NOMO-1 treated with DMSO at 0.1 percent for 48 hours (cell line): ENCODE data around the gene AOAH.

Experiments used
- DNase-seq: peaks from one replicate; lab custom pipeline; 2025; ENCODE audit not compliant: unreplicated experiment; lab: John Stamatoyannopoulos, UW

The AOAH gene

DNA sequence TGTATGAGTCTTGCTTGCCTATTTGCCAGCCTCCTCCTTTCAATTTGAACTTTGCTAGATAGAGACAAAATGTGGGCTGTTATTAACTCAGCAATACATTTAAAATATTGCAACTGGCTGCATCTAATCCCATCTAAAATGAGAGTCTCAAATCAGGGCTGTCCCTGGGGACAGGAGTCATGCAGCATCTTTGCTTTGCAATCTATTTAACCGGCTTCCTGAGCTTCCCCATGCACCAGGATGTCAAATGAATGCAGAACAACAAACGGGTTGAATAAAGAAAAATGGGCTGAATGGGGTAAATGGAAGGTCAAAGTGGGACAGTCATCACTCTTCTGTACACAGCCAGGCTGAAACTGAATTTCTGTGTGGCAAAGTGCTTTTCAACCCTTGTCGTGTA, 89.2 kb downstream of the AOAH start:
- no peak for DNase-seq

DNA sequence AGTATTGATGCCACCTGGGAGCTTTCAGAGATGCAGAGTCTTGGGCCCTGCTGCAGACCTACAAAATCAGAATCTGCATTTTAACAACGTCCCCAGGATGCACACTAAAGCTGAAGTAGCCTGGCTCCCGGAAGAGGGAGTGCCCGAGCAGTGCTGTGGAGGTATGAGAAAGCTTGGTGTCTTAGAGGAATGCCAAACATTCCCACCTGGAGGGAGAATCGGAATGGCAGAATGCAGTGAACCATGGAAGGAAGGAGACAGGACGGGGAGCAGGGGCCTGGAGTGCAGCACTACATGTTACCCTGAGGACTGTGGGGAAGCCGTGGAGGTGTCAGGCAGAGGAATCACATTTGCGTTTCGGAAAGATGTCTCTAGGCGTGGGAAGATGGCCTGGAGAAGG, 90.9 kb downstream of the AOAH start:
- no peak for DNase-seq

DNA sequence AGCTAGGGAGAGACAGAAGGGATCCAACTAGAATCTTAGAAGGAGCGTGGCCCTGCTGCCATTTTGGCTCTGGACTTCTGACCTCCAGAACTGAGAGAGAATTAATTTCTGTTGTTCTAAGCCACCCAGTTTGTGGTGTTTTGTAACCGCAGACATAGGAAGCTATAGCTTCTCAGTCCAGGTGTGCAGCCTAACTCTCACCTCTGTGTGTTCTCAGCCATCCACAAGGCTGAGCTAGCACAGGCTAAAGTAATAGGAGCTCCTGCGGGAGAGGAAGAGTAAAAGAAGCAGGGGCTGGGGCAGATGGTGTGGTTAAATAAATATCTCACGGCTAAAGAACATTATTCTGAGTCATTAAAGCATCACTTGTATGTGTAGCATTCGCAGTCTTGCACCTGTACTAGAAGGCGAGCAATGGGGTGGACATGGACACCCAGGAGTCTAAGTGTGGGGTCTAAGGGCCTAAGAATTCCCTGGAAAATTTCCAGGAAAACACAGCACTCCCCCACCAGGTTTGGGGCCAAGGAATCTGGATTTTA, 94.1 kb downstream of the AOAH start:
- DNase-seq: no peak

DNA sequence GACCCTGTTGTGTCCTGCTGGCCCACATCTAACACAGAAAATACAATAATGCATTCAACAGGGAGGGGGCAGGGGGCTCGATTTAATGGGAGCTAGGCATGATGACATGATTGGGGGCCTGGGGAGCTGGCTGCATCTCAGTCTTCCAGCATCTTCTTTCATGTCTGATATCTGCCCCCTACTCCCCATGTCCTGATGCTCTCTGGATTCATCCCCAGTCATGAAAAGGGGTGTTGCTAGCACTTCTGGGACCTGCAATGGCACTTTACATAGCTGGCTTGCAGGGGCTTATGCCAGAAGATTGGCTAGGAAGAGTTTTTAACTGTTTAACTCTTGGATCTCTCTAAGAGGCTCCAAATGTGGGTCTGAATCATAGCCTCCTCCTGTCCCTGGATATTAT, 94.9 kb downstream of the AOAH start:
- DNase-seq: no peak

DNA sequence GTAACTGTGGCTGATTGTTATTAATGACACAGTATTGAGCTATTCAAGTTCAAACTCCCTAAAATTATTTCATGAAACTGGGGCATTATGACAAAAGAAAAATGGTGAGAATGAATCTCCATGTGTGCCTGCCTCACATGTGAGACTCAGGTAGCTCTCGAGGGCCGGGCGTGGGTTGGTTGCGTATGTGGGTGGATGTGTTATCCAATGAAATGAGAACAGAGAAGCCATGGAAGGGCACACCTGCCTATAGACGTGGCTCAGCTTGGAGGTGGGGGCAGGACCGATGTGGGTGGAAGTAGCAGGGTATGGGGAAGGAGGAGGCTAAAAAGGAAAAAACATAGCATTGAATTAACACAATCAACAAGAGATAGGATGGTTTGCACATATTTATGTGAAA, 96.5 kb downstream of the AOAH start:
- no peak for DNase-seq

DNA sequence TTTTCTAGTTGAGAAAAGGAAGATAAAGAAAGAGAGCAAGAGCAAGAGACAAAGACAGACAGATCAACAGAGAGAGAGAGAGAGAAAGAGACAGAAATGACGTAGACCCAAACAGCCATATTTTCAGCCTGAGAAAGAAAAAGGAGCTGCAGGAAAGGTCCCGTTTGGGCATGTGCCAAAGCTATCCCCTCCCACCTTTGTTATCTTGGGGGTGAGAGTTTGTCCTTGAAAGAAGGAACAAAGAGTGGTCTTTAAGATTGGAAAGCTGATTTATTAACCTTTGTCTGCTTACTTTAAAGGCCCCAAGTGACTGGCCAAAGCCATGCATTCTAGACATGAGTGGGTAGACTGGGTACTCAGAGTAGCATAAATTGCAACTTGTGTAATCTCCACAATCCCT, 98.2 kb downstream of the AOAH start:
- no peak for DNase-seq

DNA sequence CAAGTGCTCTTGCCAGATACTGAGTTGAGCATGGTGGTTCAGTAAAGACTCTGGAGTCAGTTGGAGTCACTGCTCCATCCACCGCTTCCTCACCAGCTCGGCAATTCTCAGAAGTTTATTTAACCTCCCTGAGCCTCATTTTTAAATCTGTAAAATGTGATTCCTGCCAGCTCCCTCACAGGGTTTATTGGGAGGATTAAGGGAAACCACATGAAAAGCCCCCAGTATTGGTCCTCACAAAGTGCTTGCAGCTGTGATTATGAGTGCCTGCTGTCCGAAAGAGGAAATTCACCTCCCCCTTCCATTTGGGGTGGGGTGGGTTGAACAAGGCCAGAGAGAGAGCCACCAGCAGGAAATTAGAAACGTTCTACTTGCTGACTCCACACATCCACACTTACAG, 99.0 kb downstream of the AOAH start:
- DNase-seq: no peak

DNA sequence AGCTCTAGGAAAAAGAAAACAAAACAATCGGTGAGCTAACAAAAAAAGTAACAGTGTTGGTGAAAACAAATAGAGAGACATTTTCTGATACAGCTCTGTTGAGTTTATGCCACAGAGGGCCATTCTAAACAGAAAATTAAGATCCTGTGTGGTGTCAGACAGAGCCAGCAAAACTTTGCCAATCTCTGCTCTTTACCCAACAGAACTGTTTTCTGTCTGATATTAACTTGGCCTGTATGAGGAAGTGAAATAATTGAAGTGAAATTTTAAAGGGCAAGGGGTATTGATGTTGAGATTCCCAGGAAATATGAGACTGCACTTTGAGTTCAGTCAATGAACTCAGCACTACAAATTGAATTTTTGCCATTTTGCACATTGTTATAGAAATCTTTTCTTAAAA, 101.0 kb downstream of the AOAH start:
- peak; percentile 23 for DNase-seq

DNA sequence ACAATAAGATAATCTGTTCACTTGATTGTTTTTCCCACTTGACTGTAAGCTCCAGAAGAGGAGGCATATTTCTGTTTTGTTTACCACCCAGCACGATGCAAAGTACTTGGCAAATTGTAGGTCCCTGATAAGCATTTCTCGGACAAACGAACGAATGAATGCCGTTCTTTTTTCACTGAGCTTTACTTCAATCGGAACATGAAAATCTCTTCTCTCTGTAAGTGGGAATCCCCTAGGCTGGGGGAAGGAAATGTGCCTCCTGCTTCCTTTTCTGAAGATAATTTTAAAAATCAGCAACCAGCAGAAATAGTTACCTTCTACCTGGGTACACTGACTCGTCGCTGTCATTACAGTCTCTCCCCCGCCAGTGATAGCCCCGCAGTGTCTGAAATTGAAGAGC, 102.9 kb downstream of the AOAH start:
- no peak for DNase-seq

DNA sequence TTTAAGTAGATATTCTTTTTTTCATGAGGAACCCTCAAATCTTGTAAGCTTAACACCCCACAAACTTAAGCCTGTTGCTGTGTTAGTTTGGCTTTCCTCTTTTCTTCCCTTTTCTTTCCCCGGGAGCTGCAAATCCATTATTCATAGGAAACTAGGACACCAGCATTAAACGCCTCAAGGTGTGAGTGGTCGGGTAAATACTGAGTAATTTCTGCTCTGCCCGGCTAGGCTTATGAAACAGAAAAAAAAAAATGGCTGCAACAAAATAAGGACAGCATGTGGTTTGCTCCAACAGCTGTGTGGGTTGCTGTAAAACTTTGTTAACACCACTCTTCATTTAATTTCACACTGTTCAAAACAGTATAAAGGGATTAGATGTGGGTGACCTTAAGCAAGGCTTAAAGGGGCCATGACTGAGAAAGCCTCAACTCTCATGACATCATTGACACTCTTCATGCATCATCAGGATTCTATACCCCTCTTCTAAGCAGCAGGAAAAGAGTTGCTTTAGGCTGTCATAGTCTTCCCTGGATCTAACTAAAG, 104.1 kb downstream of the AOAH start:
- DNase-seq: no peak

DNA sequence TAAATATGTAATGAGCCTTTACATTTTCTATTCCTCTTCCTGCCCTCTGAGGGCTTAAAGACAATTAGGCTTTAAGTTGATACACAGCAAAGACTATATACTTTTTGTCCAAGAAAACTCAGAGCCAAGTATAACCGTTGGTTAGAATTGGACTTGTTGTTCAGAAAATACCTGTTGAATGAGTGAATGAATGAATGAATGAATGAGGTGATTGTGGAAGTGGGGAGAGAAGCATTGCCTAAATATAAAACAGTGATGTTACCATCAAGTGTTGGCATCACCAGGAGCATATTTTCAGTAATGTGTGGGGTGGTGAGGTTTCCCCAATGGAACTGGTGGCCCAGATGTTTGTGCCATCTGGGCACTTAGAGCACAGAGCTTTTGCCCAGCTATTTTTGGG, 106.9 kb downstream of the AOAH start:
- no peak for DNase-seq

DNA sequence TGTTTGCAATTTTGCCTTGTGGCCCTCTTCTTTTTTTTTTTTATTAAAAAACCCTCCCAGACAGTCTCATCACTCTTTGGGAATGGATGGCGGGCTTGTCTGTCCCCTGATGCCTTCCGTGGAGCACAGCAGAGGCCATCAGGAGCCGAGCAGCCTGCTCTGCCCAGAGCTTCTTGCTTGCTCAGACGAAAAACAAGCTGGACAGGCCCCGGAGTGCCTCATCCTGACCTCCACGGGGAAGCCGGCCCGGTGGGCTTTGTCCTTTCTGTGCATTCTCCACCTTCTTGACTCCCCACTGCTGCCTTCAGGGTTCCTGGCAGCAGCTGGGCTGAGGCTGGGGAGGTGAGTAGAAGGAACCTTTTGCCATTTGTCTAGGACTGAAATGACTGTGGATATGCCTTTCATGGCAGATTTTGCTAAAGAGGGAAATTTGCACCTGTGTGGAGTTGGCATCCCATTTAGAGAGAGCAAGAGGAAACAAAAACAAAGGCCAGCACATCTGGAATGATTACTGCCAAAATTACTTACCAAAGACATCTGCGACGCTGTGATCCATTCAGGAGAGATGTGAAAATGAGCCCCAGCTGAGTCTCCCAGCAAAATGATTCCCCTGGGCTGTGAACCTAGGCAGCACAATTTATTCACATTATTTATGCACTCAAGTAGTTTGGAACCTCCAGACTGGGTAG, 108.3 kb downstream of the AOAH start:
- no peak for DNase-seq

DNA sequence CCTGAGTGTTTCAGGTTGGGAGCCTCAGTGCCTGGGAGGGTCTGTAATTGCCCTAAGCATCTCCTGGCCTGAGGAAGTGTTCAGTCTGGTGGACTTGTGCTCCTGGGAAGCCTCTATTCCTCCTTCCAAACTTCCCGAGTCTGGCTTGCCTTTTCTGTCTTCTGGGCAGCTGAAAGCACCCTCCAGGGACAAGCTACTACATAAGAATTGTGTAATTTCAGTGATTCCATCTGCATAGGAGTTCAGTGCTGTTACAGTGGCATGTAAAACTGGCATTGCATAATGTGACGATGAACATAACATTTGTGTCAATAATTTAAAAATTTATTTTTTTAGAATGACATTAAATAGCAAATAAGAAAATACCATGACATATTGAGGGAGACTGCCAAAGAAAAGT, 109.3 kb downstream of the AOAH start:
- no peak for DNase-seq

DNA sequence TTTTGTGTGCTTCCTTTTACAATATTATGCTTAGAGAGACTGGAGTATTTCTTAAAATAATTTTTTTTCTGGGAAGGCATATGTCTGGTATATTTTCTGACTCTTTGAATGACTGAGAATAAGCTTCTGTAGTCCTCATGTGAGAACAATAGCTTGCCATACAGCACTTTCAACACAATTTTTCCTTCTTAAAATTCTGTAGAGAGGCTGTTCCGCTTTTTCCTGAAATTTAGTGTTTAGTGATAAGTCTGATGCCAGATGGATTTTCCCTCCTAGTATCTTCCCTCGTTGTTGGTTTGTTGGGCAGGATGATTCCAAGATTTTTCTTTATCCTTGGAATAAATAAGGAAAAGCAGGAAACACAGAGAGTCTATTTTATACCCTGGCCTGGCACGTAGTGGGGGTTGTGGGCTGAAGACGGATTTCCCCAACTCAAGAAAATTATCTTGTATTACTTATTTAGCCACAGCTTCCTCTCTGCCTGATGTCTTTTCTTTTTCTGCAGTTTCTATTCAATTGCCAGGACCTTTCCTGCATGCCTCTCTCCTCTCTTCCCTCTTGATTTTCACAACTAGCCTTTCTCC, 111.2 kb downstream of the AOAH start:
- DNase-seq: peak; percentile 75

DNA sequence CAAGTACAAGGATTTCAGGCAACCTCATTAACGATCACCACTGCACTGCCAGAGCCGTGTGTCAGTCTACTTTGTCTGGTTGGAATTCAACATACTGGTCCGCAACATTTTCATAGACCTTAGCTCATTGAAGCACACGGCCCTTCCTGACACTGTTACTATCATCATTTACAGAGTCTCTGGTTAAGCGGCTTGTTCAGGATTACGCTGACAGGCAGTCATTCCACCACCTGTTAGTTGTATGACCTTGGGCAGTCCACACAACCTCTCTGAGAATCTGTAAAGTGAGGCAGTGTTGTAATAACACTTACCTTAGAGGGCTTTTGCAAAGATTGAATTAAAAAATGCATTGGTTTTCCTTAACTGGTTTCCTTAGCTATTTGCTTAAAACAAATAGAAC, 112.6 kb downstream of the AOAH start:
- DNase-seq: no peak

DNA sequence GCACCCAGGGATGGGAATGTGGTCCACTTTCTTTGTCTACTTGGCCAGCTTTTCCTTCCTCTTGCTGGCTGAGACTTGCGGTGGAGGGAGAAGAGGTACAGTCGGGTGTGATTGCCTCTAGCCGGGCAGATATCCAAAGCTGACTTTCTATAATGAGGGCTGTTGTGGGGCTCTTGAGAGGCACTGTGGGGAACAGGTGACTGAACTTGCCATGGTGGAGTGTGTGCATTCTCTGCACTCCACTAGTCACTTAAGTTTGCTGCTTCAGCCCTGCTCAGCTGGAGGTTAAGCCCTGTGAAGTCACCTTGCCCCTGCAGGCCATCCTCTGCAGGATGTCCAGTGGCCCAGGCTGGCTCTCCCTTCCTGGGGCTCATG, 116.6 kb downstream of the AOAH start:
- no peak for DNase-seq

DNA sequence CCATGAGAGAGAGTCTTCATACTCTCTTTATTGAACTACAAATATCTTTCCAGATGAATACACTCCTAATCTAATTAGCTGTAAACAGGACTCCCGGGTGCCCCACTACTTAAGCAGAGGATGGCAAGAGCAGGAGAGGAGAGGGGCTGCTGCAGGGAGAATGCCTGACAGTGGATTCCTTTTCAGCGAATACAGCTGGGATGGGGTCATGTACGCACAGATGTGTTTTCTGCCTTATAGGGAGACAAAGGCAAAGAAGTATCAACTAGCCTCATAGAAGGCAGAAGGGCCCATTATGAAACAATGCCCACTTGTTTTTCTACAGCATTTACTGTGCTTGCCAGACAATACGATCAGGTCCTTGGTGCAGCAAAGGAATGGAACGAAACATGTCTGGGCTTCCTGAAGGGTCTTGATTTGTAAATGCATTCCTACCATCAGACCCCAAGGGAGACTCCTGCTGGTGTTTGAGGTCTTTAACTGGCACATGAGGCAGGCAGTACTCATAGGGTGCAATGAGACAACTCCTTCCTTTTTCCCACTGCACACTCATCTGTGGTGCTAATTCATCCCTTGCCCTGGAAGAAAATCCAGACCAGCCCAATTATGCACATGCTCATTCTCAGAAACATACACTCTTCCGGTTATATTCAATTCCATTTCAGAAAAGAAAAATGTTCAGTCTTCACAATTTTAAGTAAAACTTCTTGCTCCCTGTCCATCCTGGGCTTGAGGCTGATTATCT, 117.1 kb downstream of the AOAH start:
- DNase-seq: no peak

DNA sequence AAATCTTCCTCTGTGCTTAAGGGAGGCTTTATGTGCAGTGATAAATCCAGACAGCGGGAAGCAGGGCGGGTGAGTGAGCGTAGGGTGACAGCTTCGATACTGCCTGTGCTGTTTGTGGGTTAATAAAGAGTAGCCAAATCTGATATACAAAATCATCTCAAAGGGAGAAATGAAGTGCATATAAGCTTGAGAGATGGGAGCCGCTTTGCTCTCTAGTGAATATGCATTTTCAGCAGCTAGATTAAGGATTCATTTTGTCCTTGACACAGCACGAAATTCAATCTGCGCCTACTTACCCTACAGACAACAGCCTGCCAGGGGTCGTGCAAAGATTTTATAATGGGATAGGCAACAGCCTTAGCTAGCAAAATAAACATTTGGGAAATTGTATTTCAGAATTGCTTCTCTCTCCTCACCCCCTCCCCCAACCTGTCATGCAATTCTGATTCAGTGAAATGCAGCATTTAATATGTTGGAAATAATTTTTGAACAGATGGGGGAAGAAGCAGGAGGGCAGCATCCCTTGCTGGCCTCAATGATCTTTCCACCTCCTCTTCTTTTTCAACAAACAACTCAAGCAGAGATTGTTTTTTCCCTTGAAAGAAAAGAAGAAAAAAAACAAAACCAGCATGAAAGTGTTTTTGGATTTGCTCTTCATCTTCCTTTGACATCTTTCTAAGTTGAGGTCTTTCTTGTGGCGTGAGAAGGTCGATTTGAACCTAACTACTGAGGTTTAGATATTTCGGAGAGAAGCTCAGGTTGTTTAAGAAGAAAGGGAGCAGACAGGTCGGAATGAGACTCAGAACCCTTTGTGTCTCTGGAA, 117.9 kb downstream of the AOAH start:
- DNase-seq: no peak

DNA sequence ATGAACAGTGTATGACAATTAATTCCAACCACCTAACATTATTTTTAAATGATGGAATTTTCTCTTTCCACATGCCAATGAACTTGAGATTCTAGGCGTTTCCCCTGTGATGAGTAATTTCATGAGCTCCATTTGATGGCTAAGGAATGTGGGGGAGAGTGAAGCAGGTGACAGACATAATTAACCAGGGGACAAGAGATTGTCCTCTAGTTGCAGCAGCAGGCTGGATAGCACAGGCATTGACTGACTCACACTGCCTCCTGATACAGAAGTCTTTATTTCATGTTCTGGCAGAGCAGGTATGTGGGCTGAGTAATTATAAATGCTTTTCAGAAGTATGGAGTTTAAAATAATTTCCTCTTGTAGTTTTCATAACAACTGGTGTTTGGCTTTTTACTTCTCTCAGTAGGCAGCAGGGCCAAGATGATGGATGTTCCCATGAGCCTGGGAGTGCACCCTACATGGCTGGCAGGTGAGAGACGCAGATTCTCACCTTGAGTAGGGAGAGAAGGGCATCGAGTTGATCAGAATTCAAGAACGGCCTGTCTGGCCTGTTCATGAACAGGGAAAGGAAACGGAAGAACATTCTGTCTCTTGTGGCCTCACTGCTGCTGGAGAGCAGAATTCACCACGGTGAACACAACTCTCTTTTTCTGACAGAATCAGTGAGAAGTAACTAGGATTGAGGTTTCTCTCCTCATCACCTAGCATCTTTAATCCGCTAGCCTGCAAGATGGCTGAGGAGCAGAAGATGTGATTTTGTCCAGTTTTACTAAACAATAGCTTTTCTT, 118.8 kb downstream of the AOAH start:
- DNase-seq: no peak

DNA sequence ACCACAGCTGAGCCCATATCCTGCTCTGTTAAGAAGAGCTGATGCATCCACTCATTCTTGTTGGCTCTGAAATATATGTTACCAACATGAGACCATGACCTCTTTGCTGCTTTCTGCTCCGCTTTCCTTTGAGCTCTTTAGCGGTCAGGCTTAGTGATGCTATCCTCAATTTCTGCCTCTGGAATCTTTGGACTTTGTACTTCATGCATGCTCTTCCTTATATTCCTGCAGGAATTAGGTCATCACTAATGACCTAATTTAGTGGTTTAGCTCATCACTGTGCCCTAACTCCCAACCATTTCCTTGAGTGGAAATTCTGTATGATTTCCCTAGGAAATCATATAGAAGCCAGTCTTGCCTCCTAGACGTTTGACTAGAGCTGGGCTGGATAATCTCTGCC, 119.5 kb downstream of the AOAH start:
- DNase-seq: no peak
